ENCODE measurements around the gene KAZN. TPM values are rescaled to one million over a fixed set of nuclear protein-coding genes. Genes with fewer than 3 reads are reported as not detected.
"Not testable (repeated sequence)": the region's sequence is repeated elsewhere in the genome, so short reads cannot be mapped to it uniquely, and the experiment has no call there.

The KAZN gene
- total and polyA plus RNA-seq, 4 donors: 7.6 to 18.8 (median 11.2) TPM

DNA sequence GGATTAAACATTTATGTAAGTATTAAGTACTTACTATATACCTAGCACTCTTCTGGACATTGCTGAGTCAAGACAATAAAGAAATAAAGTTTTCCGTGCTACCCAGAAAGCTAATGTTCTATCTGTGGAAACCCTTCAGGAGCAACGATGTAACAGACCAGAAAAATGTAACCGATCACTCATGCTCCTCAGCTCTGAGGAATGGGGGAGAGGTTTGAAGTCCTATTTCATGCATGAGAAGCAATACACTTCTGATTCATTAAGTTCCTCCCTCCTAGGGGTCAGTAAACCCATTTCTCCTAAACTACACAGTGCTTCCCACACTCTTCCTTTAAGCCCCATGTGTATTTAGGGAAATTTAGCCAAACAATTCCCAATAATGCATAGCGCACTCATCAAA, 25.6 kb upstream of the KAZN start:
- Histone ChIP-seq H3K9me3 (ENCODE audit: control insufficient read depth in 4 of 4, insufficient read depth in 3 of 4, low read length in 3 of 4) (peaks cover 0 to 4% (median 1%) of the 10 kb centered on the region in 4 donors), H3K27me3 (ENCODE audit: control insufficient read depth in 3 of 3, insufficient read depth in 3 of 3, low read length in 2 of 3) (no peaks in the 10 kb centered on the region), H3K4me3 (no peak overlapping the region), H3K4me1 (ENCODE audit: control insufficient read depth in 5 of 5, insufficient read depth in 5 of 5, low read length in 5 of 5) (peaks cover 0 to 12% (median 0%) of the 10 kb centered on the region in 5 donors), H3K9ac (ENCODE audit: insufficient read depth in 1 of 2, low read length in 2 of 2) (no peak overlapping the region), H3K27ac (ENCODE audit: low read depth in 1 of 2, low read length in 1 of 2) (no peak overlapping the region), H3K36me3 (ENCODE audit: control insufficient read depth in 4 of 4, insufficient read depth in 4 of 4, low read length in 4 of 4) (no peaks in the 10 kb centered on the region)
- ATAC-seq (ENCODE audit: insufficient read depth, low FRiP score) (no peak), DNase-seq (no peak)
- TF ChIP-seq, protein P1, sequence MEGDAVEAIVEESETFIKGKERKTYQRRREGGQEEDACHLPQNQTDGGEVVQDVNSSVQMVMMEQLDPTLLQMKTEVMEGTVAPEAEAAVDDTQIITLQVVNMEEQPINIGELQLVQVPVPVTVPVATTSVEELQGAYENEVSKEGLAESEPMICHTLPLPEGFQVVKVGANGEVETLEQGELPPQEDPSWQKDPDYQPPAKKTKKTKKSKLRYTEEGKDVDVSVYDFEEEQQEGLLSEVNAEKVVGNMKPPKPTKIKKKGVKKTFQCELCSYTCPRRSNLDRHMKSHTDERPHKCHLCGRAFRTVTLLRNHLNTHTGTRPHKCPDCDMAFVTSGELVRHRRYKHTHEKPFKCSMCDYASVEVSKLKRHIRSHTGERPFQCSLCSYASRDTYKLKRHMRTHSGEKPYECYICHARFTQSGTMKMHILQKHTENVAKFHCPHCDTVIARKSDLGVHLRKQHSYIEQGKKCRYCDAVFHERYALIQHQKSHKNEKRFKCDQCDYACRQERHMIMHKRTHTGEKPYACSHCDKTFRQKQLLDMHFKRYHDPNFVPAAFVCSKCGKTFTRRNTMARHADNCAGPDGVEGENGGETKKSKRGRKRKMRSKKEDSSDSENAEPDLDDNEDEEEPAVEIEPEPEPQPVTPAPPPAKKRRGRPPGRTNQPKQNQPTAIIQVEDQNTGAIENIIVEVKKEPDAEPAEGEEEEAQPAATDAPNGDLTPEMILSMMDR (IDR thresholded peaks at IDR 0.05; ENCODE audit: control extremely low read depth, extremely low read depth): no peak
- WGBS, 2 donors: 74 to 92% methylated on average over 4 of the region's 4 CpGs

DNA sequence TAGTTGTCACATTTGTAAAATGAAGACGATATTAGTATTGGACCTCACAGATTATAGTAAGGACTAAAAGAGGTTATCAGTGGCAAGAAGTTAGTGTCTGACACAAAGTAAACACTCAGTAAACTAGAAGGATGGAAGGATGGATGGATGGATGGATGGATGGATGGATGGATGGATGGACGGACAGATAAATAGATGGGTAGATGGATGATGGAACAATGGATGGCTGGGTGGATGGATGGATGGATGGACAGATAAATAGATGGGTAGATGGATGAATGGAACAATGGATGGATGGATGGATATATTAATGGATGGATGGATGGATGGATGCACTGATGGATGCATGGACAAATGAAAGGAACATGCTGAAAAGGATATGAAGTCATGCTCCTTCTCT, 22.3 kb upstream of the KAZN start:
- H3K9me3 ChIP-seq (ENCODE audit: control insufficient read depth in 4 of 4, insufficient read depth in 3 of 4, low read length in 3 of 4): peaks cover 0 to 2% (median 0%) of the 10 kb centered on the region in 4 donors
- H3K27ac ChIP-seq (ENCODE audit: low read depth in 1 of 2, low read length in 1 of 2): no peak overlapping the region
- peaks cover 0 to 13% (median 0%) of the 10 kb centered on the region in 5 donors for H3K4me1 ChIP-seq (ENCODE audit: control insufficient read depth in 5 of 5, insufficient read depth in 5 of 5, low read length in 5 of 5)
- no peaks in the 10 kb centered on the region for H3K36me3 ChIP-seq (ENCODE audit: control insufficient read depth in 4 of 4, insufficient read depth in 4 of 4, low read length in 4 of 4)
- no peak for DNase-seq
- TF ChIP-seq, protein P1 (IDR thresholded peaks at IDR 0.05; ENCODE audit: control extremely low read depth, extremely low read depth): no peak
- H3K4me3 ChIP-seq: no peak overlapping the region
- 89 to 94% methylated on average over 2 of the region's 2 CpGs for WGBS, 2 donors
- no peaks in the 10 kb centered on the region for H3K27me3 ChIP-seq (ENCODE audit: control insufficient read depth in 3 of 3, insufficient read depth in 3 of 3, low read length in 2 of 3)
- no peak overlapping the region for H3K9ac ChIP-seq (ENCODE audit: insufficient read depth in 1 of 2, low read length in 2 of 2)
- ATAC-seq (ENCODE audit: insufficient read depth, low FRiP score): no peak

DNA sequence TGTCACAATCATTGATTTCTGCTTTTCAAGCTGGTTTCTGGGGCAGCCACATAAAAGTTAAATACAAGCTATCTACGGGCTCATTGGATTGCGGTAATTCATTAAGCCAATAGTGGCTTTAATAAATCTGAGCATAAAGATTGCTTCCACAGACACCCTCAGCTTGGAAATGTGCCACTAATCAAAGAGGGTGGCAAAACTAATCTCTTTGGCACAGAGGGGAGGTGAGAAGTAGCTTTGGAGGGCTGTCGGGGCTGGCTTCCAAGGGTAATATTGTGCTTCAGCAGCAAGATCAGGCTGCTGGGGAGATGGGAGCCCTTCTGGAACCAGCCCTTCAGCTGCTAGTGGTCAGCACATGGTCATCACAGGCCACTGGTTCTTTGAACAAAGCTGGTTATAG, 21.2 kb upstream of the KAZN start:
- Histone ChIP-seq H3K27ac (ENCODE audit: low read depth in 1 of 2, low read length in 1 of 2) (no peak overlapping the region), H3K9me3 (ENCODE audit: control insufficient read depth in 4 of 4, insufficient read depth in 3 of 4, low read length in 3 of 4) (peaks cover 0 to 2% (median 0%) of the 10 kb centered on the region in 4 donors), H3K9ac (ENCODE audit: insufficient read depth in 1 of 2, low read length in 2 of 2) (no peak overlapping the region), H3K4me3 (no peak overlapping the region), H3K36me3 (ENCODE audit: control insufficient read depth in 4 of 4, insufficient read depth in 4 of 4, low read length in 4 of 4) (no peaks in the 10 kb centered on the region), H3K27me3 (ENCODE audit: control insufficient read depth in 3 of 3, insufficient read depth in 3 of 3, low read length in 2 of 3) (no peaks in the 10 kb centered on the region), H3K4me1 (ENCODE audit: control insufficient read depth in 5 of 5, insufficient read depth in 5 of 5, low read length in 5 of 5) (peaks cover 0 to 13% (median 0%) of the 10 kb centered on the region in 5 donors)
- WGBS, 2 donors: 76 to 81% methylated on average over 3 of the region's 3 CpGs
- DNase-seq (peak in 2 of 3 donors; percentile 45 to 62), ATAC-seq (ENCODE audit: insufficient read depth, low FRiP score) (no peak)
- TF ChIP-seq, protein P1 (IDR thresholded peaks at IDR 0.05; ENCODE audit: control extremely low read depth, extremely low read depth): no peak

DNA sequence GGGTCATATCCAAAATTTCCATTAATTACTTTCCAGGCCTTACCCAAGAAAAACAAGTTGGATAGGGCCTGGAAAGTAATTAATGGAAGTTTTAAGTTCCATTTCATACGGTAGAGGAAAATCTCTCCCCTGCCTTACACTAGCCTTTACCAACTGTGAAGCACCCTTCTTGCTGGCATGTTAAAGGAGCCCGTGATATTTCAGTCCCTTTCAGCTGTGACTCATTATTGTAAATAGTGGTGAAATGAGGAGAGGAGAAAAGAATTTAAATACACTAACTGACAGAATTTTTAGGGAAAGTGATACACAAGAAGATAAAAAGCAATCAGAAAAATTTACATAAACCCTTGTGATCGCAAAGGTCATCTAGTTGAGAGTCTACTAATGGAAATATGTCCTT, 20.3 kb upstream of the KAZN start:
- Histone ChIP-seq H3K9me3 (ENCODE audit: control insufficient read depth in 4 of 4, insufficient read depth in 3 of 4, low read length in 3 of 4) (peaks cover 0 to 2% (median 0%) of the 10 kb centered on the region in 4 donors), H3K36me3 (ENCODE audit: control insufficient read depth in 4 of 4, insufficient read depth in 4 of 4, low read length in 4 of 4) (no peaks in the 10 kb centered on the region), H3K27ac (ENCODE audit: low read depth in 1 of 2, low read length in 1 of 2) (no peak overlapping the region), H3K4me1 (ENCODE audit: control insufficient read depth in 5 of 5, insufficient read depth in 5 of 5, low read length in 5 of 5) (peaks cover 0 to 13% (median 0%) of the 10 kb centered on the region in 5 donors), H3K9ac (ENCODE audit: insufficient read depth in 1 of 2, low read length in 2 of 2) (no peak overlapping the region), H3K4me3 (no peak overlapping the region), H3K27me3 (ENCODE audit: control insufficient read depth in 3 of 3, insufficient read depth in 3 of 3, low read length in 2 of 3) (no peaks in the 10 kb centered on the region)
- ATAC-seq (ENCODE audit: insufficient read depth, low FRiP score) (no peak), DNase-seq (no peak)
- TF ChIP-seq, protein P1 (IDR thresholded peaks at IDR 0.05; ENCODE audit: control extremely low read depth, extremely low read depth): no peak
- 65 to 89% methylated on average over 3 of the region's 3 CpGs for WGBS, 2 donors

DNA sequence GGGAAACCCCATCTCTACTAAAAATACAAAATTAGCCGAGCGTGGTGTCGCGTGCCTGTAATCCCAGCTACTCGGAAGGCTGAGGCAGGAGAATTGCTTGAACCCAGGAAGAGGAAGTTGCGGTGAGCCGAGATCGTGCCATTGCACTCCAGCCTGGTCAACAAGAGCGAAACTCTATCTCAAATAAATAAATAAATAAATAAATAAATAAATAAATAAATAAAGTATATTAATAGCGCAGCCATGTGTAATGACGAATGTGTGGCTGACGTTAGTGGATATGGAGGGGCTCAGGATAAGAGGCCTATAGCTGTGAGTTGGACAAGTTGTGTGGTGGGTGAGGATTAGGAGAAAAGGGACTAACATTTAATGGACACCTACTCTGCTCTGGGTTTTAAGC, 18.2 kb upstream of the KAZN start:
- H3K9ac ChIP-seq (ENCODE audit: insufficient read depth in 1 of 2, low read length in 2 of 2); H3K9me3 ChIP-seq (ENCODE audit: control insufficient read depth in 4 of 4, insufficient read depth in 3 of 4, low read length in 3 of 4); DNase-seq; ATAC-seq (ENCODE audit: insufficient read depth, low FRiP score); H3K36me3 ChIP-seq (ENCODE audit: control insufficient read depth in 4 of 4, insufficient read depth in 4 of 4, low read length in 4 of 4); H3K27ac ChIP-seq (ENCODE audit: low read depth in 1 of 2, low read length in 1 of 2); H3K27me3 ChIP-seq (ENCODE audit: control insufficient read depth in 3 of 3, insufficient read depth in 3 of 3, low read length in 2 of 3); H3K4me3 ChIP-seq: not testable (repeated sequence)
- WGBS, 2 donors: 93 to 96% methylated on average over 12 of the region's 12 CpGs
- peaks cover 0 to 13% (median 0%) of the 10 kb centered on the region in 5 donors for H3K4me1 ChIP-seq (ENCODE audit: control insufficient read depth in 5 of 5, insufficient read depth in 5 of 5, low read length in 5 of 5)

All from lung (tissue), 12 donors.